ENCODE measurements around the gene FRMD7.
"Not testable (repeated sequence)": the region's sequence is repeated elsewhere in the genome, so short reads cannot be mapped to it uniquely, and the experiment has no call there.

FRMD7 gene

DNA sequence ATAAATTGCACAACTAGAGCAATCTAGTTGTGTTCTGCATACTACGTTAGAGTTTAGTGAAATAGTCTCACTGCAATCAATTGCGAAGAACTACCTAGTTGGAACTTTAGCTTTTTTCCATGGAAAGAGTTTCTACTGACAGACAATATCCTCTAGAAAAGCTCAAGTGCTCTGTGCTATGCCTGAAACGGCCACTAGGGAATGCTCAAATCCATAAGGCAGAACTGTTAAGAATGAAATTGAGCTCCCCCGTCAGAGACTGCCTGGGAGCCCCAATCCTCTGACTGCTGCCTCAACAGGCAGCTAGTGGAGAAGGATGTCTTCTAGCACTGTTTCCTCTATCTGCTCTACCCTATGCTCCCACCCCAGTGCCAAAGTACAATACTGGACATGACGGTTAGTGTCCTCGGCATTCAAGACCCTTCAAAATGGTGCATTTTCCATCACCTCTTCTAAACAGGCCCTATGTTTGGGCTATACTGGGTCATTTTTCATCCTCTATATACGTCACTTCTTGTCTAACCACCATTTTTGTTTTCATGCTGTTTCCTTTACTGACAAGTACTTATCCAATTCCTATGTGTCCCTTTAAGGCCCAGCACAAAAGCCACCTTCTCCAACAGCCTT lies 35.3 kb downstream of the FRMD7 start:
- peak; percentile 16 for DNase-seq

- no peak for DNase-seq
Observed at GRCh38 chrX:132090403-132091159, 37.2 kb downstream of the FRMD7 start.

GRCh38 chrX:132088864-132089263 lies 39.0 kb downstream of the FRMD7 start:
- DNase-seq, result no peak

DNA sequence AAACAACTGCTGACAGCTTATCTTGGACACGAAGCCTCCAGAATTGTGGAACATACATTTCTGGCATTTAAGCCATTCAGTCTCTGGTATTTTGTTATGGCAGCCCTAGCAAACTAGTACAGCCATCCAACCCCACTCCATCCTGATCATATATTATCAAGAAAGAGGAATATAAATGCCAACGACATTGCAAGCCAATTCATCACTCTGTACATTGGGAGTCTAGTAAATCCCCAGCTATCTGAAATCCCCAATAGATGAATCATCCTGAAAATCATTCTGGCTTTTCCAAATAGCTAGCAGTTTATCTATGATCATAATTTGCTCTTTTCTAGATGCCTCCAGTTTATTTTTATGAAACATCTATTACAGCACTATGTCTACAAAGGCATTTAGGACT lies 41.1 kb downstream of the FRMD7 start:
- peak; percentile 38 for DNase-seq

DNA sequence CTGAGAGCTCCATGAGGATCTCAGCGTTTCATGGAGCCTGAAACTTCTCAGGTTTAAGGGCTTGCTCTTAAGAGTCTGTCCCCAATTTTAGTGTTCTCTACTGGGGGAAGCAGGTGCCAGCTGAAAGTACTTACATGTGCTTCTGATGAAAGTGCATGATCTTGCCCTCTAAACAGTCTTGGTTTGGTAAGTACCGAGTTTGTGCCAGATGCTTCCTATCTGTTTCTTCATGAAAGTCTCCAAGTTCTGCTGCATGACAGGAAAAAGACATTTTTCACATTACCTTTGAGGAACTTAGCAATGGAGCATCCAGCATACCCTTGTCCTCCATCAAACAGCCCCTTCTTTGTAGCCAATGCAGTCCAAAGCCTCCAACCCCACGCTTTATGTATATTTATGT lies 42.0 kb downstream of the FRMD7 start:
- DNase-seq, result no peak

DNA sequence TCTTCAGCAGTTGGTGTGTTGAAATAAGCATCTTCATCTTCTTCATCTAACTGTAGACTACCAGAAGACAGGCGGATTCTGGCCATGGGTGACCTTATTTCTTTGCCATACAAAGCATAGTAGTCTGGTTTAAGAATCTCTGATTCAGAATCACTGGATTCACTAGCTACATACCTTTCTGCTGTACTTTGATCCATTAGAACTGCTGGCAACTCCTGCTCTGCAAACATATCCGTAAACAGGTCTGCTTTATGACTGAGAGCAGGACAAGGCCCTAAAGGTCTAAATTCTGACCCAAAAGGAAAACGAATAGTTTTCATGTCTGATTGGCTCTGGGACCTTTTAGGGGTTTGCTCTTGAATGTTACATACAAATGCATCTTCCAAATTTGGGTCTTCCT lies 49.9 kb downstream of the FRMD7 start:
- no peak for DNase-seq

- no peak for DNase-seq
Observed at GRCh38 chrX:132077414-132077813, 50.4 kb downstream of the FRMD7 start.

DNA sequence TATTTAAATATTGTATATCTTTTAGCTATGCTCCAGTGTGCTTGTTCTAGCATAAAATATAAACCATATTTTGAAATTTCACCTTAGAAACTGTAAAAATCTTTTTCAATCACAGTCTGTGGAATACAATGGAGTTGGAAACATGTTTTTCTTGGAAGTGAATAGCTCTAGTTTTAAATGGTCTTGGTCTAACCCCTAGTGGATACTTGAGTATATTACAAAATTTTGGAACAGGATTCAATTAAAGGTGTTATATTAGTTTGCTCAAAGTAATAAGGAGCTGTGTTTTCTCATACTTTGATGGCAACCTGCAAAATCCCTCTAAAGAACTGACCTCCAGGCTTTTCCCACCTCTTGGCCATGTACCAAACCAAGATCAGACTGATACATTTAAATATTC lies 56.6 kb downstream of the FRMD7 start:
- DNase-seq, result no peak

DNA sequence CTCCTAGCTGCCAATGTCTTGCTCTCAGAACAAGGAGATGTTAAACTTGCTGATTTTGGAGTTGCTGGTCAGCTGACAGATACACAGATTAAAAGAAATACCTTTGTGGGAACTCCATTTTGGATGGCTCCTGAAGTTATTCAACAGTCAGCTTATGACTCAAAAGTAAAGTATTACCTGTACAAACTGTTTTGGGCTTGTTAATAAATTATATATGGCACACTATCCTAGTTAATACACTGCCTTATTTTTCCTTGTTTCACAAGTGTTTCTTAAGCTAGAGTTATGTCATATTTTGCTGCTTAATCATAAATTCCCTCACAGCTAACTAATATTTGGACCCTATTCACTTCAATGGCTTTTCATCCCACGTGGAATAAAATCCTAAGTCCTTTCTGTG lies 59.4 kb downstream of the FRMD7 start:
- DNase-seq, result peak; percentile 12

DNA sequence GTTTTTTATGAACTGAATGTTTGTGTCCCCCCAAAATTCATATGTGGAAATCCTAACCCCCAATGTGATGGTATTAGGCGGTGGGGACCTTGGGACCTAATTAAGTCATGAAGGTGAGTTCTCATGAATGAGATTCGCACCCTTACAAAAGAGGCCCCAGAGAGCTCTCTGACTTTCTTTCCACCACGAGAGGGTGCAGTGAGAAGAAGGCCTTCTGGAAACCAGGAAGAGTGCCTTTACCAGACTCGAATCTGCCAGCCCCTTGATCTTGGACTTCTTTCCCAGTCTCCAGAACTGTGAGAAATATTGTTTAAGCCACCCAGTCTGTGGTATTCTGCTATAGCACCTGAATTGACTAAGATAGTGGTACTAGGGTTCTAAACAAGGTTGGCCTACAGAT lies 64.0 kb downstream of the FRMD7 start:
- no peak for DNase-seq

DNA sequence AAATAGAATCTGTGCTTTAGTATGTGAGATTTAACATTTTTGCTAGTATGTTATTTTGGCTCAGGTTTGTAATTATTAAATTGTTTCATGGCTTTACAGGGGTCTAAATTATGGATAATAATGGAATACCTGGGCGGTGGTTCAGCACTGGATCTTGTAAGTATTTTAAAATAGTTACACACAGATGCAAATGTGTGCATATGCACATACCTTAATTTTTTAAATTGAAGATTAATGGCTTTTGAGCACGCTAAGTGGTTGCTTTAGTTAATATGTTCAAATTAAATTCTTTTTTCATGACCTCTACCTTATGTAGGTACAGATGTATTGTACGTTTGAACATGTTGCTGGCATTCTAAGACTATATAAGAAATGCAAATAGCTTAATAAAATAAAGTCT lies 64.5 kb downstream of the FRMD7 start:
- DNase-seq, result no peak

DNA sequence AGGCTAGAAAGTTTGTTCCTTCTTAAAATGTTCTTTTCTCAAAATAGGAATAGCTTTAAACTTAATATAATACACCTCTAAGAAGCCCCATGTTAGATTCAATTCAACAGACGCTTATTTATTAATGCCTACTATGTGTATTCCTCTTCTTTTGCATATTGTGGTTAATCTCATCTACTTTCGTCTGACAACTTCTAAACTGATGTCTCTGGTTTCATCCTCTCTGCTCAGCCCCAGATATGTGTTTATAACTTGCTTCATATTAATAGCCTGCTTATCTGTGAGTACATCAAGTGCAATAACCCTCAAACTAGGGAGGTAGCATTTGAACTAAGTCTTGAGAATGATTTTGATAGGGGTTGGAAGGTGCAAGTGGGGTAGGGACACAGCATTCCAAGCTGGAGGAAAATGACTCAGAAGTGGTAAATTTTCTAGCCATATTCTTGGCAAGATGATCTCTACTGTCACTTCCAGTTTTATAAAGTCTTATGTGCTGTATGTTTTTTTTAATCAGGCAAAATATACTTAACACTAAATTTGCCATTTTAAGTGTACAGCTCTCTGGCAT lies 67.8 kb downstream of the FRMD7 start:
- peak; percentile 1 for DNase-seq

DNA sequence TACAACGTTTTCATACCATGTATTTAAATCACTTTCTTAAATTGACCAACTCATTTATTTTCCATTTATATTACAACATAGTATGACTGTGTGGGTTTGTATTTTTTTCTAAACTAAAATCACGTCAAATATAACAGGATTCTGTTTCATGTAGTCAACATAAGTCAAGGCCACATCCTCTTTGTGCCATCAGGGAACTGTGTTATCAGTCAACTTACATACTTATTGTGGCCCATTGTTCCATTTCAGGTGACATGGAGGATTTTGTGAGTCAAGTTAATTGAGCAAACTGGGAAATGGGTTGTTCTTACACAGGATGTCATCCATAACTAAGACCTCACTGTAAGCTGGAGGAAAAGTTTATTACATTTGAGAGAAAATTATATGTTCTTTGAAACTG lies 68.8 kb downstream of the FRMD7 start:
- no peak for DNase-seq

DNA sequence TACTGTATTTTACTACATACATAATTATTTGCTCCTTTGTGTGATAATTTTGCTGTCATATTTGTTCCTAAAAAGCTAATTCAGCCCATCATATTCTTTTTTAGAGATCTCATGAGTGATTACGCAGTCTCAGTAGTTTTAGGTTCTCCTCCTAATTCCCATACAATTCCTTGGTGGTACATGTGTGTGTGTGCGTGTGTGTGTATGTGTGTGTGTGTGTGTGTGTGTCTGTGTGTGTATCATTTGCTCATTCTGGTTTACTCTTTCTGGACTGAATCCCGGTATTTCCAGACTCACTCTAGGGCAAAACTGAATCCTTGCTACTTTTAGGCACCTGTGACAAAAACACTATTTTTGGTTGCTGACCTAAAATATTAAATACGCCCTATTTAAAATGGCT lies 69.8 kb downstream of the FRMD7 start:
- DNase-seq, result no peak

GRCh38 chrX:132051778-132052177 lies 76.0 kb downstream of the FRMD7 start:
- DNase-seq, result not testable (repeated sequence)

GRCh38 chrX:132046533-132046932 lies 81.3 kb downstream of the FRMD7 start:
- peak; percentile 56 for DNase-seq

- peak; percentile 2 for DNase-seq
Observed at GRCh38 chrX:132045456-132045855, 82.4 kb downstream of the FRMD7 start.

GRCh38 chrX:132044953-132045352 lies 82.9 kb downstream of the FRMD7 start:
- DNase-seq, result peak; percentile 7

- no peak for DNase-seq
Observed at GRCh38 chrX:132043977-132044376, 83.8 kb downstream of the FRMD7 start.

- DNase-seq, result peak; percentile 64
Observed at GRCh38 chrX:132041015-132041414, 86.8 kb downstream of the FRMD7 start.

DNA sequence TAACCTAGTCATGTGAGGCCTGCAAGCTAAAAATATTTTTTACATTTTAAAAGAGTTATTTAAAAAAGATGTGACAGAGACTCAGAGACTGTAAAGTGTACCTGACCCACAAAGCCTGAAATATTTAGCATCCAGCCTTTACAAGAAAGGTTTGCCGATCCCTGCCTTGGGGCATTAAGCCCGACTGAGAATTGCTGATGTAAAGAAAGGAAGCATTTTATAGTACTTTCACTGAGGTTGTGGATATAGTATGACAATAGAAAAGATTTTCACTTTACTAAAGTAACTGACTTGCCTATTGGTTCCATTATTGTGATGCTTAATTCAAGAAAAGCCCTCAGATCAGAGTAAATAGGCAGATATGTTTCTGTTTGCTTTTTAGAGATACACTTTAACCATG lies 87.8 kb downstream of the FRMD7 start:
- DNase-seq, result no peak

DNA sequence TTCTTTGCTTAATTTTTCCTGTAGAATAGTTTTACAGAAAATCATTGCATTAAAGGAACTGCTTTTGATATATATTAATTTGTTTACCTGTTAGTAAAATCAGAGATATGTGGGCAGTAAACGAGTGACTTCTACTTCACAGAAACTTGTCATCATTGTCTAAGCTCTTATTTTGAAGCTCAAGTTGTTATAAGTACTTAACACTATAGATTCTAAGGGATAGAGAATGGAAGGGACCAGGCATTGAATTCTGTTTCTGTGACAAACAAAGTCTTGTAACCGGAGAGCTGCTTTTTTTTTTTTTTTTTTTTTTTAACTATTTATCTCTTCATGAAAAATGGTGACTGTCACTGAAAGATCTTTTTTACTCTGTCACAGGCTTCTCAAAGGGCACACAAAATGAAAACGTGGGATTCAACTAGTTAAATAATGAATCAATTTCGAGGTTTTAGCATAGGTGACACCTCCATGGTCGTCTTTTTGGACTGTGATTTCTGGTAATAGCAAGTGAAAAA lies 90.3 kb downstream of the FRMD7 start:
- DNase-seq, result no peak

- DNase-seq, result no peak
Observed at GRCh38 chrX:132034648-132035047, 93.2 kb downstream of the FRMD7 start.

DNA sequence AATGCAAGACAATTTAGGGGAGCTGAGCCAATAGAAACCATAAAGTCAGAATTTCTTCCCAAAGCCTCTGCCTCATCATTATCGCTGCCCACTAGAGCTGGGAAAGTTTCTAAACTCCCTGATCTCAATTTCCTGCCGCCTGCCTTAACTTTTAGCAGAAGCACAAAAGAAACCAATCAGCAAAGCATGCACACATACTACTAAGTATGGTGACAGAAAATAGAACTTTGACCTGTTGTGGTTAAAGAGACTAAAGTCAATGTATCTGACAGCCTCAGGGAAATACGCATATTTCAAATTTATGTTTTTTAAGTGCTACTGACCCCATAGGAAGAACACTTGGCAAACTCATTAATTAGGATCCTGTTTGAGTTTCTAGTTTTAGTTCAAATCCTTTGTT lies 94.7 kb downstream of the FRMD7 start:
- DNase-seq, result no peak

All from NCI-H226 (cell line).